ENCODE results near the gene ID2. TPM values are rescaled to one million over a fixed set of nuclear protein-coding genes. Genes with fewer than 3 reads are reported as not detected.

ID2 gene
- total RNA-seq, 2 experiments from 2014 or later, result 238 to 242 TPM

GRCh38 chr2:8640498-8640897 lies 41.4 kb upstream of the ID2 start:
- Mint-ChIP-seq H3K4me1 (ENCODE audit: low read depth) (no peaks in the 10 kb centered on the region), H3K36me3 (ENCODE audit: low read depth) (no peaks in the 10 kb centered on the region), H3K27me3 (no peaks in the 10 kb centered on the region), H3K27ac (no peak overlapping the region), H3K9me3 (no peaks in the 10 kb centered on the region), H3K4me3 (no peak overlapping the region)
- ATAC-seq (ENCODE audit: poor library complexity) (no peak), DNase-seq (no peak)
- Histone ChIP-seq H3K9me3 (ENCODE audit: control insufficient read depth in 1 of 2, insufficient read depth in 1 of 2, low read length in 2 of 2) (peaks cover 0 to 9% of the 10 kb centered on the region in 2 experiments), H3K27ac (ENCODE audit: low read depth in 1 of 2, low read length in 2 of 2) (no peak overlapping the region), H3K4me1 (ENCODE audit: insufficient read depth, low read length) (peaks cover 8% of the 10 kb centered on the region), H3K4me3 (ENCODE audit: low read length) (no peak overlapping the region), H3K36me3 (ENCODE audit: insufficient read depth, low read length) (no peaks in the 10 kb centered on the region), H3K27me3 (ENCODE audit: control insufficient read depth in 1 of 2, insufficient read depth in 2 of 2, low read length in 2 of 2) (no peaks in the 10 kb centered on the region)
- TF ChIP-seq CTCF (IDR thresholded peaks at IDR 0.05), result no peak
- ChIA-PET CTCF (no interaction called here), POLR2A (no interaction called here)
- intact Hi-C loops (cut with DNase I, micrococcal nuclease), result no loop called here

GRCh38 chr2:8641301-8641965 lies 40.4 kb upstream of the ID2 start:
- Mint-ChIP-seq H3K36me3 (ENCODE audit: low read depth) (no peaks in the 10 kb centered on the region), H3K27ac (no peak overlapping the region), H3K9me3 (no peaks in the 10 kb centered on the region), H3K4me3 (no peak overlapping the region), H3K27me3 (no peaks in the 10 kb centered on the region), H3K4me1 (ENCODE audit: low read depth) (no peaks in the 10 kb centered on the region)
- H3K27me3 ChIP-seq (ENCODE audit: control insufficient read depth in 1 of 2, insufficient read depth in 2 of 2, low read length in 2 of 2), result no peaks in the 10 kb centered on the region
- DNase-seq (no peak), ATAC-seq (ENCODE audit: poor library complexity) (no peak)
- CTCF ChIA-PET, result no interaction called here
- no peaks in the 10 kb centered on the region for H3K36me3 ChIP-seq (ENCODE audit: insufficient read depth, low read length)
- POLR2A ChIA-PET, result no interaction called here
- no peak for TF ChIP-seq CTCF (IDR thresholded peaks at IDR 0.05)
- intact Hi-C loops (cut with DNase I, micrococcal nuclease), result no loop called here
- H3K4me1 ChIP-seq (ENCODE audit: insufficient read depth, low read length), result peaks cover 8% of the 10 kb centered on the region
- no peak overlapping the region for H3K4me3 ChIP-seq (ENCODE audit: low read length)
- H3K9me3 ChIP-seq (ENCODE audit: control insufficient read depth in 1 of 2, insufficient read depth in 1 of 2, low read length in 2 of 2), result peaks cover 0 to 10% of the 10 kb centered on the region in 2 experiments
- H3K27ac ChIP-seq (ENCODE audit: low read depth in 1 of 2, low read length in 2 of 2), result no peak overlapping the region

GRCh38 chr2:8642366-8643068 lies 39.3 kb upstream of the ID2 start:
- Histone ChIP-seq H3K4me3 (ENCODE audit: low read length) (no peak overlapping the region), H3K36me3 (ENCODE audit: insufficient read depth, low read length) (no peaks in the 10 kb centered on the region), H3K4me1 (ENCODE audit: insufficient read depth, low read length) (peaks cover 8% of the 10 kb centered on the region), H3K27ac (ENCODE audit: low read depth in 1 of 2, low read length in 2 of 2) (no peak overlapping the region), H3K9me3 (ENCODE audit: control insufficient read depth in 1 of 2, insufficient read depth in 1 of 2, low read length in 2 of 2) (peaks cover 0 to 21% of the 10 kb centered on the region in 2 experiments), H3K27me3 (ENCODE audit: control insufficient read depth in 1 of 2, insufficient read depth in 2 of 2, low read length in 2 of 2) (no peaks in the 10 kb centered on the region)
- ATAC-seq (ENCODE audit: poor library complexity), result no peak
- ChIA-PET CTCF (no interaction called here), POLR2A (interaction anchor here (1.0 kb wide), 1 partner anchor 39 kb away, joined by 4 read pairs; the partner anchor contains the start of gene ID2)
- TF ChIP-seq CTCF (IDR thresholded peaks at IDR 0.05), result no peak
- Mint-ChIP-seq H3K27ac (no peak overlapping the region), H3K4me1 (ENCODE audit: low read depth) (no peaks in the 10 kb centered on the region), H3K27me3 (no peaks in the 10 kb centered on the region), H3K9me3 (no peaks in the 10 kb centered on the region), H3K36me3 (ENCODE audit: low read depth) (no peaks in the 10 kb centered on the region), H3K4me3 (no peak overlapping the region)
- DNase-seq, result no peak
- intact Hi-C loops (cut with DNase I, micrococcal nuclease), result no loop called here
